Measurements from ENCODE around the gene CDYL2. TPM values are rescaled to one million over a fixed set of nuclear protein-coding genes. Genes with fewer than 3 reads are reported as not detected.

The CDYL2 gene
- total RNA-seq, 2 experiments from 2014 or later, result 60.8 to 63.2 TPM

DNA sequence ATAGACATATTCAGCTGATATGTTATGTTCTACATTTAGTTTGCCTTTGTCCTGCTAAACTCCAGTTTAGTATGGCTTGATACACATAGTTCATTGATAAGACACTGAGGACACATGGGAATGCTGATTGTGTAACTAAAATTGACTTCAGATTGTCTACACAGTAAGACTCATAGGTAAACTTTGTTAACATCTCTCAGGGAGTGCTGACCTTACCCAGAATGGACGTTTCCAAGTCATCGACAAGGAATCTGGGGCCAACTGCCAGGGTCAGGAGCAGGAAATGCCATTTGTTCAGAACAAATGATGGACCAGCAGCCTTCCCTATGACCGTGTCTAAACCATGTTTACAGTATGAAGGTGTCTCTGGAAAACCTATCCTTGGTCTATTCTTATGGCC, 204.9 kb downstream of the CDYL2 start:
- ATAC-seq (no peak), DNase-seq (no peak)
- H3K4me1 Mint-ChIP-seq, result peaks cover 4% of the 10 kb centered on the region
- peaks cover 12% of the 10 kb centered on the region for H3K9me3 Mint-ChIP-seq (ENCODE audit: low read depth)
- no peak overlapping the region for H3K4me3 Mint-ChIP-seq
- no peak overlapping the region for H3K27ac Mint-ChIP-seq
- H3K27me3 Mint-ChIP-seq, result no peaks in the 10 kb centered on the region
- CTCF ChIA-PET, result no interaction called here
- H3K36me3 Mint-ChIP-seq, result peaks cover 65% of the 10 kb centered on the region

DNA sequence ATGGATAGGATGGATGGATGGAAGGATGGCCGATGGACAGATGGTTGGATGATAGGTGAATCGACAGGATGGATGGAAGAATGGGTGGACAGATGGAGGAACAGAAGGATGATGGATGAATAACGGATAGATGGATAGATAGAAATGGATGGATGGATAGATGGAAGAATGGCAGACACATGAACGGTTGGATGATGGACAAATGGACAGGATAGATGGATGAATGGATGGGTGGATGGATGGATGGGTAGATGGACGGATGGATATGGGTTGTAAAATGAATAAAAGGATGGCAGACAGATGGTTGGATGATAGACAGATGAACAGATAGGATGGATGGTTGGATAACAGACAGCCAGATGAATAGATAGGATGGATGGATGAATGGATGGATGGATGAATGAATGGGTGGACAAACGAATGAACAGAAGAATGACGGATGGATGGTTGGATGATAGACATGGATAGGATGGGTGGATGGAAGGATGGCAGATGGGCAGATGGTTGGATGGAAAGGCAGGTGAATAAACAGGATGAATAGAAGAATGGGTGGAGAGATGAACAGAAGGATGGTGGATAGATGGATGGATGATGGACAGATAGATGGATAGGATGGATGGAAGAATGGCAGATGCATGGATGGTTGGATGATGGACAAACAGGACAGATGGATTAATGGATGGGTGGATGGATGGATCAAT, 207.7 kb downstream of the CDYL2 start:
- CTCF ChIA-PET, result interaction anchor here (1.3 kb wide), 1 partner anchor 70 kb away, joined by 4 read pairs; no protein-coding TSS in a partner anchor
- no peak for ATAC-seq
- H3K9me3 Mint-ChIP-seq (ENCODE audit: low read depth), result peaks cover 14% of the 10 kb centered on the region
- no peak overlapping the region for H3K4me3 Mint-ChIP-seq
- H3K27me3 Mint-ChIP-seq, result no peaks in the 10 kb centered on the region
- no peak for DNase-seq
- peaks cover 10% of the 10 kb centered on the region for H3K4me1 Mint-ChIP-seq
- peaks cover 60% of the 10 kb centered on the region for H3K36me3 Mint-ChIP-seq
- no peak overlapping the region for H3K27ac Mint-ChIP-seq

DNA sequence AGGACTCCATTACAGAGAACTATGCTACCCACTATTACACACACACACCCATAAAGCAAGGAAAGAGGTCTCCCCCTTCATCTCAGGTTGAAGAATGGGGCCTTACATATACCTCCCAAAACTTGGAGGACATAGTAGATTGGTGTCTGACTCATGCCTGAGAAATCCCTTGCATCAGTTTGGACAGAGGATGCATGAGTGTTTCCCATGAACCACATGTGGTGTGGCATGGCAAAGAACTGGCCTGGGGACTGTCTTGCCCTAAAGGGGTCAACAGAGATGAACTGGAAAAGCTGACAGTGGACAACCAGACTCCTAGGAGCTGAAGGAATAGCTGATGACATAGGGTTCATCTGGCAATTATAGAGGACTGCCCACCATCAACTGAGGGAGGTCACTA, 209.6 kb downstream of the CDYL2 start:
- H3K9me3 Mint-ChIP-seq (ENCODE audit: low read depth), result peaks cover 13% of the 10 kb centered on the region
- H3K36me3 Mint-ChIP-seq, result peaks cover 63% of the 10 kb centered on the region
- ATAC-seq (no peak), DNase-seq (no peak)
- CTCF ChIA-PET, result interaction anchor here (1.4 kb wide), 1 partner anchor 67 kb away, joined by 4 read pairs; no protein-coding TSS in a partner anchor
- no peak overlapping the region for H3K27ac Mint-ChIP-seq
- H3K4me1 Mint-ChIP-seq, result peaks cover 25% of the 10 kb centered on the region
- peaks cover 4% of the 10 kb centered on the region for H3K27me3 Mint-ChIP-seq
- H3K4me3 Mint-ChIP-seq, result no peak overlapping the region

DNA sequence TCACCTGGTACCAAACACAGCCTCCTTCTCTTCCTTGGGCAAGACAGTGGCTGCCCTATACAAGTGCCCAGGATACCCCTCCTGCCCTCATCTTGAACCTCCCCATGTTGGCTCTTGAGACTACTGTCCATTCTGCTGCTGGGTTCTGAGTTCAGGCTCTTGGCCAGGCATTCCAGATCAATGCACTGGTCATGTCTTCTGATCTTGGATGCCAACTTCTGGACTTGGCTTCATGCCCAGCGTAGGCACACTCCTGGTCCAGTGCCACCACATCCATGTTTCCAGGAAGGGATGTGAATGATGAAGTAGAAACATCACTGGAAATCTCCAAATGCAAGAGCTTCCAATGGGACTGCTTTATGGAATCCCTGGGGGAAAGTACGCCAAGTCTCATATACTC, 212.1 kb downstream of the CDYL2 start:
- Mint-ChIP-seq H3K9me3 (ENCODE audit: low read depth) (peaks cover 16% of the 10 kb centered on the region), H3K27me3 (peaks cover 7% of the 10 kb centered on the region), H3K4me1 (peaks cover 35% of the 10 kb centered on the region), H3K27ac (no peak overlapping the region), H3K36me3 (peaks cover 71% of the 10 kb centered on the region), H3K4me3 (no peak overlapping the region)
- ATAC-seq (no peak), DNase-seq (no peak)
- CTCF ChIA-PET, result no interaction called here

DNA sequence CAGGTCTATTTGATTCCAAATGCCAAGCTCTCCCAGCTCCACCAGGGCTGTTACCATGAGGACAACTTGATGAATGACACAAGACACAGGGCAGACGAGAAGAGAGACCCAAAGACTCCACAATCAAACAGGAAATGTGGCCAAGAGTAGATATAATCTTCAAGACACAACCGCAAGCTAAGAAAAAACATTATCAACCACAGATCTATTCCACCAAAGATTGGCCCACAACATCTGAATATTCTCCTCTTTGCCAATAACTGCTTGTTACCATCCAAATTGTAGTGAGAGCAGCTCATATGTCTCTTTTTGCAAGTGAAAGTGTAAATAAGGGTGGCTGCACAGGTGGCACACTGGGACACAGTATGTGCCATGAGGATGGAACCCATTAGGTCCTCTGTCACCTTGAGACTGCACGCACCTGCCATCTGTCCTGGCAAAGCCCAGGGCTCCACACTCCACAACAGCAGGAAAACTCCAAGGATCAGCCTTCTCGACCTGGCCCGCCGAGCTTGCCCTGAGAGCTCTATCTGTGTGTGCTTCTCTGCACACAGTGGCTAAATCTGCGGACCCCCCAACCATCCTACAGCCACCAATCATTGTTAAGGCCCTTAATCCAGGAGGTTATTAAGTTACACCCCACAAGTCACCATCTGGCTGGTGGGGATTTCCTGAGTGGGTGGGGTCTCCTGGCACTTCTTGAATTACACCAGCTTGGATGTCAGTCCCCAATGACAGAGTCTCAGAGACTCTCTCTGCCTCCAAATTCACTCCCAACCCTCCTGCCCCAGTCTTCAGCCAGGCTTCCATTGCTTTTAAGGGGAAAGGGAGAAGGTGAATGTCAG, 213.1 kb downstream of the CDYL2 start:
- peak; percentile 89 for ATAC-seq
- Mint-ChIP-seq H3K4me3 (peak overlapping the region; percentile 26), H3K36me3 (peaks cover 73% of the 10 kb centered on the region)

DNA sequence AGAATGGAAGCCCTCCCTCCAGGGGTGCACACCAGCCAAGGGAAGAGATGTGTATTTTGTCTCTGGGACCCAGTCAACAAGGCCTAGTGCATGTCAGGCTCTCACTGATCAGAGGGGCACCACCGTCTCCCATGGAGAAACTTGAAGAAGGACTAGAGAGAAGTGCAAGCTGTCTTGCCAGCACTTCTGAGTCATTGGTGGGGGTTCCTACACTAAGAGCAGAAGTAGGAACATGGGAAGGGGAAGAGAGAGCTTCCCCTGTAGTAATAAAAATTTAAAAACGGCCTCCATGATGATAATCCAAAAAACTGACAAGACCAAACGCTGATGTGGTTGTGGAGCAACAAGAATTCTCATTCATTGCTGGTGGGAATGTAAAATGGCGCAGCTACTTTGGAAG, 217.3 kb downstream of the CDYL2 start:
- CTCF ChIA-PET, result interaction anchor here (1.3 to 5.7 kb wide), 3 partner anchors 22 to 60 kb away, joined by 4 to 35 read pairs (median 5); no protein-coding TSS in a partner anchor
- Mint-ChIP-seq H3K27ac (no peak overlapping the region), H3K27me3 (peaks cover 7% of the 10 kb centered on the region), H3K4me1 (peaks cover 80% of the 10 kb centered on the region), H3K4me3 (no peak overlapping the region), H3K9me3 (ENCODE audit: low read depth) (peaks cover 7% of the 10 kb centered on the region), H3K36me3 (peaks cover 67% of the 10 kb centered on the region)
- no peak for DNase-seq
- ATAC-seq, result no peak

More for the DNA sequence above, 213.1 kb downstream of the CDYL2 start:
- CTCF ChIA-PET, result interaction anchor here (1.0 to 3.6 kb wide), 10 partner anchors 9 to 233 kb away, joined by 3 to 25 read pairs (median 5); no protein-coding TSS in a partner anchor
- Mint-ChIP-seq H3K4me1 (peaks cover 45% of the 10 kb centered on the region), H3K9me3 (ENCODE audit: low read depth) (peaks cover 12% of the 10 kb centered on the region), H3K27ac (peak overlapping the region; percentile 76), H3K27me3 (peaks cover 7% of the 10 kb centered on the region)
- DNase-seq, result peak; percentile 73

DNA sequence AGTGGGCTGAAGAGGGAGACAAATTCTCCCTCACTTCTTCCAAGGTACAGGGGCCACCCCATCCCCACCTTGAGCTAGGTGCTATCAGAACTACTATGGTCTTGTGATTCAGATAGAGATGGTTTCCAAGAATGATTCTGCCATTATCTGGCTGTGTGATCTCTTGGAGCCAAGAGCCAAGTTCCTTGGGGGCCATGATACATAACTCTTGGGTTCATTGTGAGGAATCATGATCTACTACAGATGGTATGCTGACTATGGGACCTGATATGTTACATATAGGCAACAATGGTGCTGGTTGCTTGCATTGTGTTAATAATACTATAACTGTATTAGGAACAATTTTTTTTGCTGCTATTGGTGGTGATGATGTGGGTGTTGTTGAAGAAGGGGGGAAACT, 217.9 kb downstream of the CDYL2 start:
- ATAC-seq (no peak), DNase-seq (no peak)
- peaks cover 67% of the 10 kb centered on the region for H3K36me3 Mint-ChIP-seq
- CTCF ChIA-PET, result interaction anchor here (1.3 to 5.7 kb wide), 3 partner anchors 21 to 59 kb away, joined by 4 to 35 read pairs (median 5); no protein-coding TSS in a partner anchor
- peaks cover 7% of the 10 kb centered on the region for H3K27me3 Mint-ChIP-seq
- peaks cover 7% of the 10 kb centered on the region for H3K9me3 Mint-ChIP-seq (ENCODE audit: low read depth)
- no peak overlapping the region for H3K4me3 Mint-ChIP-seq
- H3K4me1 Mint-ChIP-seq, result peaks cover 80% of the 10 kb centered on the region
- peak overlapping the region; percentile 64 for H3K27ac Mint-ChIP-seq

DNA sequence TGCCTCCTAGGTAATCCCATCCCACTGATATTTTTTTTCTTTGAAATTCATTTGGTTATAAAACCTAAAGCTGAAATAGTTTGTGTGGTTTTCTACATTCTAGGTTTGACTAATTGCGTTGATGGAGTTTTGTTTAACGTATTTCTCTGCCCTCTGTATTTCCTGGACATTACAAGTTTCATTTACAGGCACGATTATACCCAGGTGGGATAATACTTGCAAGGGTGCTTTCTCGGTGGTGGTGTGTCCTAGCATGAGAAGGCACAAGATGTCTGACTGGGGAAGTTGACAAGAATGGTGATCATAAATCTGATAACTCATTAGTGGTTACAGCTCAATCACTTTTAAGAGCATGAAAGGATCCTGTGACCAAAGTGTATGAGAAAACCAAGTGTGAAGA, 218.6 kb downstream of the CDYL2 start:
- Mint-ChIP-seq H3K27ac (peak overlapping the region; percentile 64), H3K4me1 (peaks cover 80% of the 10 kb centered on the region), H3K27me3 (peaks cover 4% of the 10 kb centered on the region), H3K36me3 (peaks cover 64% of the 10 kb centered on the region), H3K9me3 (ENCODE audit: low read depth) (peaks cover 7% of the 10 kb centered on the region), H3K4me3 (no peak overlapping the region)
- ATAC-seq, result peak; percentile 74
- CTCF ChIA-PET, result interaction anchor here (5.7 kb wide), 1 partner anchor 59 kb away, joined by 35 read pairs; no protein-coding TSS in a partner anchor
- peak; percentile 69 for DNase-seq

DNA sequence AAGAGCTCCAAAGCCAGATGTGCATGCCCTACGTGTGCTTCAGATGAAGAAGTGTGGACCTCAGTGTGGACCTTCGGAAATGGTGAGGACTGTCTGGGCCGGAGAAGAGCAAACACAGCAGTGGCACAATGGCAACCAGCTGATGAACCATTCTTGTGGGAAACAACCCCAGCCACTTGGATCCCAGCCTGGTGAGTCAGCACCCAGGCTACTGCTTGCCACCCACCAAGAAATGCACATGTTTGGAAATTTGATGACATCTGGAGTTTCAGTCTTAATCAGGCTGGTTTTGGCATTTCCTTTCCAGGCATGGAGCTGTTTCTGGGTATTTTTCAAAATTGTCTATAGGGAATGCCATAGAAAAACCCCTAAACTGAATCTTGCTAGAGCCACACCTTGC, 220.9 kb downstream of the CDYL2 start:
- Mint-ChIP-seq H3K27ac (peak overlapping the region; percentile 58), H3K4me3 (no peak overlapping the region), H3K9me3 (ENCODE audit: low read depth) (peaks cover 4% of the 10 kb centered on the region), H3K4me1 (peaks cover 85% of the 10 kb centered on the region), H3K27me3 (no peaks in the 10 kb centered on the region), H3K36me3 (peaks cover 49% of the 10 kb centered on the region)
- CTCF ChIA-PET, result interaction anchor here (0.9 to 5.7 kb wide), 5 partner anchors 8 to 56 kb away, joined by 3 to 35 read pairs (median 4); no protein-coding TSS in a partner anchor
- DNase-seq (peak; percentile 79), ATAC-seq (peak; percentile 18)

DNA sequence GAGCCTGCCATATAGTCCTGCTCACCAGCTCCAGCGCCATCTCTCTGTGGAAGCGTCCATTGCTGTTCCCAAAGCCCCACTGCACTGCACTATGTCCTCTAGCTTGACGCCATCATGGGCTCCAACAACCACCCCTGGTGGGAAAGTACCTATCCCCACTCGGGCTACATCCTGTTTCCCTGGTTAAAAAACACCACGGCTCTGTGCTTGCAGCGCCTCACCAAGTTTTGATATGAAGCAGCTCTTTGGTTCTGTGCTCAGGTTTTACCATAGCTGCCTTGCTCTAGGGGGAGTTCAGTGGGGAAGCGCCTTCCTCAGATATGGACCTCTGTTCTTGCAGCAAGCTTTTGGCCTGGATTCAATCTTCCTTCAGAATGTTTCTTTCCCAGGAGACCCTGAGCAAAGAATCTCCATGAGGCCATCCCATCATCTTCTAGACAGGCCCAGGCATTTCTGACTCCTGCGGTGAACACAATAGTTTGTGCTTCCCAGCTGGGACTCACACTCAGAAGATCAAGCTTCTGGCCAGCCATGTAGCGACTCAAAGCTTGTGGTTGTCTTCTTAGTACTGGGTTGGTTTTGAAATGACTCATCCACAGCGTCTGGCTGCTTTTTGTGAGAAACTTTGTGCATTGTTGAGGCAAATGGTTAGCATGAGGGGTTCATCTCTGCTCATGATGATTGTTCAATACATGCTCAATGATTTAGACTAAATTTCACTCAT, 224.1 kb downstream of the CDYL2 start:
- H3K4me1 Mint-ChIP-seq, result peaks cover 73% of the 10 kb centered on the region
- H3K9me3 Mint-ChIP-seq (ENCODE audit: low read depth), result no peaks in the 10 kb centered on the region
- ATAC-seq (peak; percentile 88), DNase-seq (peak; percentile 95)
- H3K36me3 Mint-ChIP-seq, result peaks cover 24% of the 10 kb centered on the region
- CTCF ChIA-PET, result interaction anchor here (0.8 to 5.0 kb wide), 17 partner anchors 8 to 244 kb away, joined by 3 to 52 read pairs (median 6); no protein-coding TSS in a partner anchor
- H3K4me3 Mint-ChIP-seq, result peak overlapping the region; percentile 54
- H3K27ac Mint-ChIP-seq, result peak overlapping the region; percentile 96
- H3K27me3 Mint-ChIP-seq, result no peaks in the 10 kb centered on the region

DNA sequence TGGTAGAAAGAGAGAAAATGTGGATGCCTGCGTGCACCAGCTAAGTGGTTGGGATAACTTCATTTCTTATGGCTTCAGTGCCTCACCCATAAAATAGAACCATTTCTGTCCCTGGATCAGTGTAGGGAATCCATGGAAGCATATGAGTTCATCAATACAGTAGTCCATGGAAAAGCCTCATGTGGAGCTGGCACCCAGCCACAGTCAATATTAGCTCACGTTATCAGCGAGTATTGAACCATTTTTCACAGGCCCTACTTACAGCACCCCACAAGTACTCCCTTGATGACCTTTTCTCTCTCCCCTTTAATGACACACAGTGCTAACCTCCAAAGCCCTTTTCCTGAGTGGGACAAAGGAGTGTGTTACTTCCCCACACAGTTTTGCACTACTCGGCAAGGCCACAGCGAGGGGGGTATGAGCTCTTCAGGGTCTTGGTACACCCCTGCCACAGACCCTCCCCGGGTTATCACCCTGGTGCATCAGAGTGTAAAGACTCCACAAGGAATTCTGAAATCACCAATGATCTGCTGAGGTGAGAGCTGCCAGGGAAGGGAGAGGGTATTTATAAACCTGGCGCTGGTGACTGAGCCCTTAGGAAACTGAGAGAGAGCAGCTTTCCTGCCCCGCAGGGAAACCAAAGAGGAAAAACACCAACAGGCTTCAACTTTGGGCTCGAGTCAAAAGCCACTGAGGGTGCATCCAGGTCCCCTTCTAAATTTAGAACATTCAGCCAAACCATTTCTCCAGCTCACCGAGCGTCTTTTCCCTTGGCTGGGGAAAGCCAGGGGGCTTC, 226.7 kb downstream of the CDYL2 start:
- peaks cover 14% of the 10 kb centered on the region for H3K36me3 Mint-ChIP-seq
- no peak overlapping the region for H3K27ac Mint-ChIP-seq
- no peaks in the 10 kb centered on the region for H3K27me3 Mint-ChIP-seq
- CTCF ChIA-PET, result interaction anchor here (0.8 to 5.0 kb wide), 4 partner anchors 13 to 51 kb away, joined by 3 to 52 read pairs (median 4); no protein-coding TSS in a partner anchor
- ATAC-seq, result no peak
- H3K9me3 Mint-ChIP-seq (ENCODE audit: low read depth), result no peaks in the 10 kb centered on the region
- no peak for DNase-seq
- peaks cover 57% of the 10 kb centered on the region for H3K4me1 Mint-ChIP-seq
- H3K4me3 Mint-ChIP-seq, result no peak overlapping the region

DNA sequence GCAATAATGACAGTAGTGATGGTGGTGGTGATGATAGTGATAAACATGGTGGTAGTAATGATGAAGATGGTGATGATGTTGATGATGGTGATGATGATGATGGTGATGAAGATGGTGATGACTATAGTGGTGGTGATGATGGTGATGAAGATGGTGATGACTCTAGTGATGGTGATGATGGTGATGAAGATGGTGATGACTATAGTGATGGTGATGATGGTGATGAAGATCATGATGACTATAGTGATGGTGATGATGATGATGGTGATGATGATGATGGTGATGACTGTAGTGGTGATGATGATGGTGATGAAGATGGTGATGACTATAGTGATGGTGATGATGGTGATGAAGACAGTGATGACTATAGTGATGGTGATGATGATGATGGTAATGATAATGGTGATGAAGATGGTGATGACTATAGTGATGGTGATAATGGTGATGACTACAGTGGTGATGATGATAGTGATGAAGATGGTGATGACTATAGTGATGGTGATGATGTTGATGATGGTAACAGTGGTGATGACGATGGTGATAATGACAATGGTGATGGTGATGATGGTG, 228.0 kb downstream of the CDYL2 start:
- H3K9me3 Mint-ChIP-seq (ENCODE audit: low read depth), result peaks cover under 1% of the 10 kb centered on the region
- no peak for ATAC-seq
- no peak overlapping the region for H3K27ac Mint-ChIP-seq
- CTCF ChIA-PET, result interaction anchor here (0.8 to 5.0 kb wide), 3 partner anchors 7 to 50 kb away, joined by 3 to 52 read pairs (median 4); no protein-coding TSS in a partner anchor
- H3K4me1 Mint-ChIP-seq, result peaks cover 55% of the 10 kb centered on the region
- H3K36me3 Mint-ChIP-seq, result peaks cover 19% of the 10 kb centered on the region
- H3K4me3 Mint-ChIP-seq, result no peak overlapping the region
- DNase-seq, result no peak
- no peaks in the 10 kb centered on the region for H3K27me3 Mint-ChIP-seq
